GM12878 (cell line): Measurements from ENCODE around the gene B3GAT1.

Experiments
- POLR2A ChIP-seq: IDR thresholded peaks from 2 replicates; pipeline ENCODE4 v1.6.1; 2011; ENCODE audit warnings: low read depth, mild to moderate bottlenecking, low read length
- TF ChIP-seq, protein P1 (sequence below): IDR thresholded peaks from 2 replicates; pipeline ENCODE4 v1.6.1; 2011; ENCODE audit warnings: low read depth, low read length, improper control_type of control experiment, borderline replicate concordance

- TF ChIP-seq, protein P1, sequence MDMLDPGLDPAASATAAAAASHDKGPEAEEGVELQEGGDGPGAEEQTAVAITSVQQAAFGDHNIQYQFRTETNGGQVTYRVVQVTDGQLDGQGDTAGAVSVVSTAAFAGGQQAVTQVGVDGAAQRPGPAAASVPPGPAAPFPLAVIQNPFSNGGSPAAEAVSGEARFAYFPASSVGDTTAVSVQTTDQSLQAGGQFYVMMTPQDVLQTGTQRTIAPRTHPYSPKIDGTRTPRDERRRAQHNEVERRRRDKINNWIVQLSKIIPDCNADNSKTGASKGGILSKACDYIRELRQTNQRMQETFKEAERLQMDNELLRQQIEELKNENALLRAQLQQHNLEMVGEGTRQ = no peak
- no peak for TF ChIP-seq POLR2A
Measured at GRCh38 chr11:134416726-134417125, 4.7 kb upstream of the B3GAT1 start.
